Prostate gland (tissue), 2 donors: ENCODE data around the gene FMC1. TPM values are rescaled to one million over a fixed set of nuclear protein-coding genes. Genes with fewer than 3 reads are reported as not detected.

Source experiments
- DNase-seq: peaks from one replicate; pipeline ENCODE4 v3.0.0-alpha.2; 2019; ENCODE audit warnings: low spot score
- H3K27ac ChIP-seq, 2 donors: fragments of 200-600 bp; sonication (generic); 2 replicates each; pipeline ENCODE4 v1.5.1; 2017 to 2019
- H3K27me3 ChIP-seq: fragments of 200-600 bp; sonication (generic); replicated peaks from 2 replicates; pipeline ENCODE4 v1.5.1; 2019; ENCODE audit not compliant: insufficient read depth
- H3K36me3 ChIP-seq, 2 donors: fragments of 200-600 bp; sonication (generic); 1 replicate in 1 of 2; 2 replicates in 1 of 2; pipeline versions ENCODE4 v1.5.1 to v1.8.1; 2017 to 2019
- H3K4me1 ChIP-seq: fragments of 200-600 bp; sonication (generic); replicated peaks from 2 replicates; pipeline ENCODE4 v1.5.1; 2019
- H3K4me3 ChIP-seq, 2 donors: fragments of 200-600 bp; sonication (generic); 2 replicates each; pipeline ENCODE4 v1.5.1; 2017 to 2019
- H3K9me3 ChIP-seq: fragments of 200-600 bp; sonication (generic); 2 replicates; pipeline ENCODE4 v1.5.1; 2017
- CTCF ChIP-seq, 4 experiments: fragments of 200-600 bp in 2 of 4; fragments of 450-650 bp in 2 of 4; sonication (generic) in 2 of 4; IDR thresholded peaks; 1 replicate in 3 of 4; 2 replicates in 1 of 4; pipeline ENCODE4 v1.5.1; 2016 to 2019; ENCODE audit warnings: antibody characterized with exemption in 4 of 4, mild to moderate bottlenecking in 2 of 4, moderate library complexity in 2 of 4
- POLR2A ChIP-seq: fragments of 450-650 bp; IDR thresholded peaks from one replicate; pipeline ENCODE4 v1.6.1; 2016; ENCODE audit warnings: antibody characterized with exemption, mild to moderate bottlenecking
- POLR2AphosphoS5 ChIP-seq: sonication (generic); formaldehyde crosslinking; IDR thresholded peaks from one replicate; pipeline ENCODE4 v1.6.1; 2017; ENCODE audit warnings: antibody characterized with exemption
- WGBS: methylation state at CpG from one replicate; pipeline ENCODE4 v1.1.5; 2018; 5-methylcytosine and 5-hydroxymethylcytosine counted together
- intact Hi-C: fragments of 100-400 bp; cut with DNase I; formaldehyde crosslinking; loops from one replicate; pipeline ENCODE4 v1.14.2; 2022
- total RNA-seq, 2 donors: library from RNA; depleted of rRNA; stranded (reverse); fragments of >200 nt; gene quantifications; one replicate each; pipeline ENCODE4 v1.1.0, GENCODE V29; 2016

The FMC1 gene
- total RNA-seq, 2 donors from 2014 or later = 17.8 to 29.6 TPM

- DNase-seq = no peak
- Histone ChIP-seq H3K4me3 (no peak overlapping the region), H3K27ac (peak overlapping the region; percentile 99 to 100), H3K27me3 (no peaks in the 10 kb centered on the region), H3K36me3 (no peaks in the 10 kb centered on the region), H3K4me1 (no peaks in the 10 kb centered on the region), H3K9me3 (no peaks in the 10 kb centered on the region)
- TF ChIP-seq POLR2A (no peak), CTCF (IDR thresholded peaks at IDR 0.05) (no peak), POLR2AphosphoS5 (no peak)
- intact Hi-C loops = loop anchor here (10.0 kb wide), 2 partner anchors 128 to 702 kb away; partner anchors contain the start of genes PARP12 and UBN2
- 54% methylated on average over 6 of the region's 6 CpGs for WGBS
Observed at GRCh38 chr7:139362981-139363380, 21.8 kb downstream of the FMC1 start.

- no peaks in the 10 kb centered on the region for H3K27me3 ChIP-seq
- intact Hi-C loops = loop anchor here (10.0 kb wide), 2 partner anchors 131 to 699 kb away; partner anchors contain the start of genes PARP12 and UBN2
Observed at GRCh38 chr7:139365336-139365735, 24.2 kb downstream of the FMC1 start.

GRCh38 chr7:139366400-139366799 is 25.3 kb downstream of the FMC1 start:
- TF ChIP-seq CTCF (IDR thresholded peaks at IDR 0.05) = no peak
- no peak for TF ChIP-seq POLR2A
- no peak for TF ChIP-seq POLR2AphosphoS5
- Histone ChIP-seq H3K27me3 (no peaks in the 10 kb centered on the region), H3K27ac (no peak overlapping the region), H3K9me3 (no peaks in the 10 kb centered on the region), H3K4me3 (no peak overlapping the region), H3K4me1 (no peaks in the 10 kb centered on the region), H3K36me3 (no peaks in the 10 kb centered on the region)
- DNase-seq = no peak
- WGBS = 95% methylated on average over 6 of the region's 6 CpGs
- intact Hi-C loops = loop anchor here (10.0 kb wide), 2 partner anchors 132 to 698 kb away; partner anchors contain the start of genes PARP12 and UBN2

More at GRCh38 chr7:139365336-139365735, 24.2 kb downstream of the FMC1 start:
- Histone ChIP-seq H3K36me3 (no peaks in the 10 kb centered on the region), H3K4me3 (no peak overlapping the region), H3K9me3 (no peaks in the 10 kb centered on the region), H3K27ac (no peak overlapping the region), H3K4me1 (no peaks in the 10 kb centered on the region)
- no peak for DNase-seq
- TF ChIP-seq POLR2A (no peak), POLR2AphosphoS5 (no peak), CTCF (IDR thresholded peaks at IDR 0.05) (no peak)
- 62% methylated on average over 2 of the region's 2 CpGs for WGBS

- Histone ChIP-seq H3K4me3 (no peak overlapping the region), H3K9me3 (no peaks in the 10 kb centered on the region), H3K27me3 (no peaks in the 10 kb centered on the region), H3K27ac (no peak overlapping the region), H3K4me1 (no peaks in the 10 kb centered on the region), H3K36me3 (no peaks in the 10 kb centered on the region)
- intact Hi-C loops = loop anchor here (10.0 kb wide), 2 partner anchors 133 to 697 kb away; partner anchors contain the start of genes PARP12 and UBN2
- no peak for DNase-seq
- WGBS = 80% methylated on average over 6 of the region's 6 CpGs
- TF ChIP-seq POLR2A (no peak), CTCF (IDR thresholded peaks at IDR 0.05) (no peak), POLR2AphosphoS5 (no peak)
Observed at GRCh38 chr7:139367438-139368155, 26.5 kb downstream of the FMC1 start.
